Measurements from ENCODE around the gene GRK5.

GRCh38 chr10:119222966-119223386 is 15.6 kb downstream of the GRK5 start:
- no peak for TF ChIP-seq CTCF (IDR thresholded peaks at IDR 0.05)
- no peak for TF ChIP-seq POLR2A (IDR thresholded peaks at IDR 0.05)
